H9 (cell line): ENCODE data around the gene SLC9A7. TPM values are rescaled to one million over a fixed set of nuclear protein-coding genes. Genes with fewer than 3 reads are reported as not detected.

Experiments used
- DNase-seq: peaks from one replicate; pipeline ENCODE4 v3.0.0-alpha.2; 2017
- H2AFZ ChIP-seq: one replicate; pipeline ENCODE4 v1.6.1; 2013; ENCODE audit warnings: mild to moderate bottlenecking, low read length, control low read depth, moderate library complexity
- H2AK5ac ChIP-seq: 2 replicates; pipeline ENCODE4 v1.6.1; 2013; ENCODE audit warnings: low read length, control low read depth, mixed read lengths; ENCODE audit not compliant: insufficient read length
- H2BK120ac ChIP-seq: one replicate; pipeline ENCODE4 v1.6.1; 2013; ENCODE audit warnings: low read depth, mild to moderate bottlenecking, low read length, control low read depth, inconsistent platforms; ENCODE audit not compliant: poor library complexity, severe bottlenecking
- H2BK12ac ChIP-seq: 2 replicates; pipeline ENCODE4 v1.6.1; 2013; ENCODE audit warnings: low read length, control low read depth, mixed read lengths, low read depth; ENCODE audit not compliant: insufficient read length
- H2BK15ac ChIP-seq: 2 replicates; pipeline ENCODE4 v1.6.1; 2013; ENCODE audit warnings: low read depth, low read length, control low read depth
- H2BK20ac ChIP-seq: one replicate; pipeline ENCODE4 v1.6.1; 2013; ENCODE audit warnings: low read depth, mild to moderate bottlenecking, low read length, control low read depth, inconsistent platforms; ENCODE audit not compliant: poor library complexity, severe bottlenecking
- H2BK5ac ChIP-seq: 2 replicates; pipeline ENCODE4 v1.6.1; 2013; ENCODE audit warnings: low read length, control low read depth, mixed read lengths; ENCODE audit not compliant: insufficient read length
- H3K14ac ChIP-seq: 2 replicates; pipeline ENCODE4 v1.6.1; 2013; ENCODE audit warnings: low read length, control low read depth; ENCODE audit not compliant: insufficient read depth
- H3K18ac ChIP-seq: 2 replicates; pipeline ENCODE4 v1.6.1; 2013; ENCODE audit warnings: low read depth, mild to moderate bottlenecking, mixed read lengths, low read length, control low read depth; ENCODE audit not compliant: insufficient read length
- H3K23ac ChIP-seq: 2 replicates; pipeline ENCODE4 v1.6.1; 2013; ENCODE audit warnings: low read length, control low read depth, mixed read lengths, low read depth; ENCODE audit not compliant: insufficient read length
- H3K23me2 ChIP-seq: 2 replicates; pipeline ENCODE4 v1.6.1; 2013; ENCODE audit warnings: low read depth, mild to moderate bottlenecking, mixed read lengths, low read length, control low read depth; ENCODE audit not compliant: insufficient read length, poor library complexity, severe bottlenecking
- H3K27ac ChIP-seq: 2 replicates; pipeline ENCODE4 v1.5.1; 2013; ENCODE audit warnings: low read length, control low read depth, mixed read lengths, low read depth; ENCODE audit not compliant: insufficient read length
- H3K27me3 ChIP-seq: 2 replicates; pipeline ENCODE4 v1.6.1; 2013; ENCODE audit warnings: low read length, control low read depth, inconsistent platforms; ENCODE audit not compliant: insufficient read depth
- H3K4ac ChIP-seq: 2 replicates; pipeline ENCODE4 v1.6.1; 2013; ENCODE audit warnings: low read depth, mild to moderate bottlenecking, control low read depth, inconsistent platforms, low read length, moderate library complexity
- H3K4me1 ChIP-seq: 2 replicates; pipeline ENCODE4 v1.6.1; 2013; ENCODE audit warnings: low read length, control low read depth, inconsistent platforms; ENCODE audit not compliant: insufficient read depth
- H3K4me2 ChIP-seq: 2 replicates; pipeline ENCODE4 v1.6.1; 2013; ENCODE audit warnings: low read length, control low read depth, mixed read lengths; ENCODE audit not compliant: insufficient read length, insufficient read depth
- H3K56ac ChIP-seq: 2 replicates; pipeline ENCODE4 v1.6.1; 2013; ENCODE audit warnings: low read depth, mild to moderate bottlenecking, mixed read lengths, low read length, control low read depth; ENCODE audit not compliant: insufficient read length
- H3K79me1 ChIP-seq: 2 replicates; pipeline ENCODE4 v1.6.1; 2013; ENCODE audit warnings: low read depth, mild to moderate bottlenecking, moderate library complexity, low read length, control low read depth, inconsistent platforms; ENCODE audit not compliant: insufficient read depth, poor library complexity, severe bottlenecking
- H3K79me2 ChIP-seq: 2 replicates; pipeline ENCODE4 v1.6.1; 2013; ENCODE audit warnings: low read length, control low read depth, inconsistent platforms; ENCODE audit not compliant: insufficient read depth
- H3K9ac ChIP-seq: 2 replicates; pipeline ENCODE4 v1.6.1; 2013; ENCODE audit warnings: low read length, control low read depth, mixed read lengths; ENCODE audit not compliant: insufficient read length; ENCODE audit errors: extremely low read depth
- H3K9me3 ChIP-seq: one replicate; pipeline ENCODE4 v1.6.1; 2013; ENCODE audit warnings: low read depth, low read length, inconsistent platforms; ENCODE audit not compliant: control insufficient read depth
- H3T11ph ChIP-seq: one replicate; pipeline ENCODE4 v1.6.1; 2013; ENCODE audit warnings: mild to moderate bottlenecking, low read length, control low read depth, inconsistent platforms
- H4K20me1 ChIP-seq: one replicate; pipeline ENCODE4 v1.6.1; 2013; ENCODE audit not compliant: control insufficient read depth, insufficient read length, insufficient read depth
- H4K5ac ChIP-seq: 2 replicates; pipeline ENCODE4 v1.6.1; 2013; ENCODE audit warnings: low read depth, mild to moderate bottlenecking, mixed read lengths, low read length, control low read depth; ENCODE audit not compliant: insufficient read length
- H4K8ac ChIP-seq: replicated peaks from 2 replicates; pipeline ENCODE4 v1.6.1; 2013; ENCODE audit warnings: low read length, control low read depth, mixed read lengths, low read depth; ENCODE audit not compliant: insufficient read length
- H4K91ac ChIP-seq: 2 replicates; pipeline ENCODE4 v1.6.1; 2013; ENCODE audit warnings: low read depth, mild to moderate bottlenecking, moderate library complexity, mixed read lengths, low read length, control low read depth; ENCODE audit not compliant: insufficient read length
- H3K27ac Mint-ChIP-seq, 3 experiments: 2 replicates in 2 of 3; 3 replicates in 1 of 3; pipeline ENCODE4 v1.8.0; 2020 to 2021; ENCODE audit warnings: mixed read lengths in 3 of 3, mild to moderate bottlenecking in 1 of 3, moderate library complexity in 1 of 3
- H3K27me3 Mint-ChIP-seq: 2 replicates; pipeline ENCODE4 v1.8.0; 2021; ENCODE audit warnings: low read depth, mild to moderate bottlenecking, moderate library complexity, mixed read lengths
- H3K36me3 Mint-ChIP-seq, 3 experiments: 2 replicates in 2 of 3; 3 replicates in 1 of 3; pipeline ENCODE4 v1.8.0; 2020 to 2021; ENCODE audit warnings: low read depth in 3 of 3, mixed read lengths in 3 of 3; ENCODE audit not compliant: insufficient read depth in 1 of 3
- H3K4me1 Mint-ChIP-seq, 2 experiments: 2 replicates each; pipeline ENCODE4 v1.8.0; 2020; ENCODE audit warnings: mixed read lengths in 2 of 2
- H3K4me3 Mint-ChIP-seq, 2 experiments: 2 replicates in 1 of 2; 3 replicates in 1 of 2; pipeline ENCODE4 v1.8.0; 2020 to 2021; ENCODE audit warnings: mild to moderate bottlenecking in 2 of 2, mixed read lengths in 2 of 2, moderate library complexity in 1 of 2
- H3K9me3 Mint-ChIP-seq, 2 experiments: 2 replicates in 1 of 2; 3 replicates in 1 of 2; pipeline ENCODE4 v1.8.0; 2020; ENCODE audit warnings: mild to moderate bottlenecking in 2 of 2, mixed read lengths in 2 of 2, moderate library complexity in 1 of 2
- WGBS: extraction: QIAGEN DNeasy Blood & Tissue Kit; methylation state at CpG from one replicate; pipeline ENCODE4 v1.1.7; 2013; ENCODE audit warnings: missing lambda C conversion rate, low lambda C conversion rate, mixed read lengths; ENCODE audit not compliant: insufficient read length; ENCODE audit errors: extremely low coverage; 5-methylcytosine and 5-hydroxymethylcytosine counted together
- total RNA-seq: library from RNA; stranded (reverse); gene quantifications from 2 replicates; pipeline ENCODE4 v1.2.1, GENCODE V29; 2021
- TF ChIP-seq, protein P1 (sequence below): fragments of 200-600 bp; sonication (generic); conservative IDR thresholded peaks from 3 replicates; pipeline ENCODE4 v1.8.0; 2021; ENCODE audit warnings: antibody characterized with exemption, mild to moderate bottlenecking

The SLC9A7 gene
- total RNA-seq, 1 experiment from 2014 or later, result 5.9 TPM

DNA sequence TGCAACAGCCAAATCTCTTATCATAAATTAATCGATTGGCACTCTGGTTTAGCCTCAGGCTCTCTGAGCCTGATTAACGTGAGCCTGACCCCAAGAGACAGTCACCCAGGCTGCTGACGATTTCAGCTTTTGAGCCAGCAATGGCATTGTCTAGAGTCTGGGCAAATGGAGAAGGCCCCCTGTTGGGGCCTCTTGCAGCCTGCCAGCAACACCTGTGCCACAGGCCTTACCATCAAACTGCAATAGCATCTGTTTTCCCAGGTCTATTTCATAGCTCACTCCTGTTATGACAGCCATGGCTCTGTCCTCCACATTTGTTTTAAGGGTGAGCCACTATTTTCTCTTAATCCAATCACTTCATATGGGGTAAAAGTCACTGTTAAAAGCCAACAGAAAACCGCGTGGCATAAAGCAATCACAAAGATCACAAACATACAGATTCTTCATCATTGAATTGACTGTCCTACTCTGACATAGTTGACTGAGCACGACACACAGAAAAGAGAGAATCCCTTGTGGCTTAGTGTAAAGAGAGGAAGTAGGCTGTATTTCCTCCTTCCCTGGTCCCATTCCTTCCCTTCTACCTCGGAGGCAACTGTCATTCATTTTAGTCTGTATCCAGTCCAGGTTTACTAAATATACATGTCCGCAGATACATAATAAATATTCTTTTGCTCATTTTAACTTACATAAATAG lies 47.8 kb downstream of the SLC9A7 start:
- Histone ChIP-seq H2BK5ac (no peak overlapping the region), H3K23ac (no peak overlapping the region), H2BK12ac (no peak overlapping the region), H3T11ph (no peak overlapping the region), H3K18ac (no peak overlapping the region), H3K9me3 (peaks cover 11% of the 10 kb centered on the region), H2BK15ac (no peak overlapping the region), H3K56ac (no peak overlapping the region), H3K23me2 (no peaks in the 10 kb centered on the region), H3K14ac (no peak overlapping the region), H3K4me2 (no peak overlapping the region), H3K4me1 (no peaks in the 10 kb centered on the region), H2AK5ac (no peak overlapping the region), H3K79me2 (no peaks in the 10 kb centered on the region; the same call in 1 of the 2 replicates), H3K9ac (no peak overlapping the region), H2AFZ (no peak overlapping the region), H4K20me1 (no peaks in the 10 kb centered on the region), H2BK120ac (no peak overlapping the region), H4K91ac (no peak overlapping the region), H3K79me1 (no peaks in the 10 kb centered on the region), H3K27me3 (no peaks in the 10 kb centered on the region), H3K27ac (no peak overlapping the region), H4K8ac (no peak overlapping the region), H4K5ac (no peak overlapping the region), H3K4ac (no peak overlapping the region), H2BK20ac (no peak overlapping the region)
- WGBS, result no CpG with 5 or more reads among the region's 8 CpGs
- Mint-ChIP-seq H3K4me3 (no peak overlapping the region; a peak in 1 of 5 replicates), H3K4me1 (peaks cover 15 to 21% of the 10 kb centered on the region in 2 experiments), H3K27ac (no peak overlapping the region; a peak in 2 of 7 replicates), H3K9me3 (peaks cover 57 to 66% of the 10 kb centered on the region in 2 experiments), H3K36me3 (peaks cover 0 to 3% (median 0%) of the 10 kb centered on the region in 3 experiments; a peak in 3 of 7 replicates), H3K27me3 (no peaks in the 10 kb centered on the region; the same call in 1 of the 2 replicates)
- no peak for DNase-seq
- TF ChIP-seq, protein P1, sequence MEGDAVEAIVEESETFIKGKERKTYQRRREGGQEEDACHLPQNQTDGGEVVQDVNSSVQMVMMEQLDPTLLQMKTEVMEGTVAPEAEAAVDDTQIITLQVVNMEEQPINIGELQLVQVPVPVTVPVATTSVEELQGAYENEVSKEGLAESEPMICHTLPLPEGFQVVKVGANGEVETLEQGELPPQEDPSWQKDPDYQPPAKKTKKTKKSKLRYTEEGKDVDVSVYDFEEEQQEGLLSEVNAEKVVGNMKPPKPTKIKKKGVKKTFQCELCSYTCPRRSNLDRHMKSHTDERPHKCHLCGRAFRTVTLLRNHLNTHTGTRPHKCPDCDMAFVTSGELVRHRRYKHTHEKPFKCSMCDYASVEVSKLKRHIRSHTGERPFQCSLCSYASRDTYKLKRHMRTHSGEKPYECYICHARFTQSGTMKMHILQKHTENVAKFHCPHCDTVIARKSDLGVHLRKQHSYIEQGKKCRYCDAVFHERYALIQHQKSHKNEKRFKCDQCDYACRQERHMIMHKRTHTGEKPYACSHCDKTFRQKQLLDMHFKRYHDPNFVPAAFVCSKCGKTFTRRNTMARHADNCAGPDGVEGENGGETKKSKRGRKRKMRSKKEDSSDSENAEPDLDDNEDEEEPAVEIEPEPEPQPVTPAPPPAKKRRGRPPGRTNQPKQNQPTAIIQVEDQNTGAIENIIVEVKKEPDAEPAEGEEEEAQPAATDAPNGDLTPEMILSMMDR, result no peak
